Fibroblast of peridontal ligament (primary cell): ENCODE data around the gene PAK1IP1.
"Not testable (repeated sequence)": the region's sequence is repeated elsewhere in the genome, so short reads cannot be mapped to it uniquely, and the experiment has no call there.

Experiments
- DNase-seq: peaks from one replicate; pipeline ENCODE4 v3.0.0-alpha.2; 2010; ENCODE audit errors: extremely low read depth

PAK1IP1 gene

GRCh38 chr6:10692965-10693538, 1.7 kb upstream of the PAK1IP1 start:
- no peak for DNase-seq

- no peak for DNase-seq
These were observed 400 bp downstream of the PAK1IP1 start for GRCh38 chr6:10695086-10695657.

GRCh38 chr6:10696655-10697054, 1.9 kb downstream of the PAK1IP1 start:
- DNase-seq = no peak

- DNase-seq = no peak
These were observed 19.2 kb downstream of the PAK1IP1 start for GRCh38 chr6:10713962-10714361.

GRCh38 chr6:10719296-10719963, 24.7 kb downstream of the PAK1IP1 start:
- peak; percentile 20 for DNase-seq

- no peak for DNase-seq
These were observed 25.1 kb downstream of the PAK1IP1 start for GRCh38 chr6:10719964-10720264.

GRCh38 chr6:10720265-10720959, 25.6 kb downstream of the PAK1IP1 start:
- DNase-seq = peak; percentile 5

GRCh38 chr6:10720960-10721849, 26.4 kb downstream of the PAK1IP1 start:
- not testable (repeated sequence) for DNase-seq

GRCh38 chr6:10721850-10722569, 27.2 kb downstream of the PAK1IP1 start:
- DNase-seq = no peak

- DNase-seq = no peak
These were observed 27.7 kb downstream of the PAK1IP1 start for GRCh38 chr6:10722570-10722819.

GRCh38 chr6:10722820-10723566, 28.2 kb downstream of the PAK1IP1 start, which contains the start of gene TMEM14C:
Gene TMEM14C (plus strand): TSS chr6:10723070. CDS start chr6:10724614, 1,544 bp downstream.
- peak; percentile 95 for DNase-seq

GRCh38 chr6:10723567-10723881, 28.8 kb downstream of the PAK1IP1 start:
- DNase-seq = no peak

- DNase-seq = no peak
These were observed 30.3 kb downstream of the PAK1IP1 start for GRCh38 chr6:10725044-10725443.

GRCh38 chr6:10725716-10726115, 30.9 kb downstream of the PAK1IP1 start:
- no peak for DNase-seq

- no peak for DNase-seq
These were observed 35.5 kb downstream of the PAK1IP1 start for GRCh38 chr6:10730254-10730653.

- DNase-seq = no peak
These were observed 38.5 kb downstream of the PAK1IP1 start for GRCh38 chr6:10733151-10733715.

- DNase-seq = no peak
These were observed 39.1 kb downstream of the PAK1IP1 start for GRCh38 chr6:10733863-10734262.

GRCh38 chr6:10736731-10737130, 42.0 kb downstream of the PAK1IP1 start:
- no peak for DNase-seq

GRCh38 chr6:10740061-10740460, 45.3 kb downstream of the PAK1IP1 start:
- no peak for DNase-seq

GRCh38 chr6:10741643-10742042, 46.9 kb downstream of the PAK1IP1 start:
- not testable (repeated sequence) for DNase-seq

- no peak for DNase-seq
These were observed 47.5 kb downstream of the PAK1IP1 start for GRCh38 chr6:10742251-10742650.
